Measurements from ENCODE around the gene DPP6. TPM values are rescaled to one million over a fixed set of nuclear protein-coding genes. Genes with fewer than 3 reads are reported as not detected.

The DPP6 gene
- total RNA-seq, 1 donor from 2014 or later = not detected

DNA sequence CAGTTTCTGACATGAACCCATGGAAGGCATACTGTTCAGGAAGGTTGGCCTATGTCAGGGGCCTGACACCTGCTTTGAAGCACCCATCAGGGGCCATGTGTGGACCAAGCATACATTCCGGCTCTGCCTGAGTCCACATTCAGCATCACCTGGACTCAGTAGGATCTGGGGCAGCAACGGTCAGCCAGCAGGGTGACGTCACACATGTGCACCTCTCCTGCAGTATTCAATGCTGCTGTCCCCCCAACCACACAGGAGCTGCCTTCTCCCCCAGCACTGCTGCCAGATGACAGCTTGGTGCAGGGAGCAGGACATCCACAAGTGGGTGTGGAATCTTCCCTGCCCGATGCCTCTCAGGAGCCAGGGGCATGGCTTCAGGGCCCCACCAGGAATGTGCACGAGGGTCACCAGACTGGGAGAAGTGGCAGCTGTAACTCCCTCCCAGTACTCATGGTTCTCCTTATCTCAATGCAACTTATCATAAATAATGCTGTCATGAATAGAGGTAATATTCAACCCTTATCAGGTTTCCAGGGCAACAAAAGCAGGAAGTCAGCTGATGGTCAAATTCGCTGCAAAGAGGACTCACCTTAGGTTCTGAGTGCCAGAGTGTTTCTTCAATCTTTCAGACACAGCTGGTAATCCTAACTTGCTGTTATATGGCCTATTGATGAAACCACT is 657.8 kb downstream of the DPP6 start:
- Mint-ChIP-seq H3K9me3 (ENCODE audit: unreplicated experiment) (peaks cover 16% of the 10 kb centered on the region), H3K4me1 (ENCODE audit: low read depth, unreplicated experiment) (no peaks in the 10 kb centered on the region), H3K27ac (ENCODE audit: unreplicated experiment) (no peak overlapping the region), H3K4me3 (ENCODE audit: unreplicated experiment) (no peak overlapping the region), H3K27me3 (ENCODE audit: unreplicated experiment) (peaks cover 2% of the 10 kb centered on the region), H3K36me3 (ENCODE audit: unreplicated experiment) (no peaks in the 10 kb centered on the region)
- no peak for DNase-seq
- TF ChIP-seq, protein P1, sequence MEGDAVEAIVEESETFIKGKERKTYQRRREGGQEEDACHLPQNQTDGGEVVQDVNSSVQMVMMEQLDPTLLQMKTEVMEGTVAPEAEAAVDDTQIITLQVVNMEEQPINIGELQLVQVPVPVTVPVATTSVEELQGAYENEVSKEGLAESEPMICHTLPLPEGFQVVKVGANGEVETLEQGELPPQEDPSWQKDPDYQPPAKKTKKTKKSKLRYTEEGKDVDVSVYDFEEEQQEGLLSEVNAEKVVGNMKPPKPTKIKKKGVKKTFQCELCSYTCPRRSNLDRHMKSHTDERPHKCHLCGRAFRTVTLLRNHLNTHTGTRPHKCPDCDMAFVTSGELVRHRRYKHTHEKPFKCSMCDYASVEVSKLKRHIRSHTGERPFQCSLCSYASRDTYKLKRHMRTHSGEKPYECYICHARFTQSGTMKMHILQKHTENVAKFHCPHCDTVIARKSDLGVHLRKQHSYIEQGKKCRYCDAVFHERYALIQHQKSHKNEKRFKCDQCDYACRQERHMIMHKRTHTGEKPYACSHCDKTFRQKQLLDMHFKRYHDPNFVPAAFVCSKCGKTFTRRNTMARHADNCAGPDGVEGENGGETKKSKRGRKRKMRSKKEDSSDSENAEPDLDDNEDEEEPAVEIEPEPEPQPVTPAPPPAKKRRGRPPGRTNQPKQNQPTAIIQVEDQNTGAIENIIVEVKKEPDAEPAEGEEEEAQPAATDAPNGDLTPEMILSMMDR (IDR thresholded peaks at IDR 0.05; ENCODE audit: partially characterized antibody, unreplicated experiment) = no peak

DNA sequence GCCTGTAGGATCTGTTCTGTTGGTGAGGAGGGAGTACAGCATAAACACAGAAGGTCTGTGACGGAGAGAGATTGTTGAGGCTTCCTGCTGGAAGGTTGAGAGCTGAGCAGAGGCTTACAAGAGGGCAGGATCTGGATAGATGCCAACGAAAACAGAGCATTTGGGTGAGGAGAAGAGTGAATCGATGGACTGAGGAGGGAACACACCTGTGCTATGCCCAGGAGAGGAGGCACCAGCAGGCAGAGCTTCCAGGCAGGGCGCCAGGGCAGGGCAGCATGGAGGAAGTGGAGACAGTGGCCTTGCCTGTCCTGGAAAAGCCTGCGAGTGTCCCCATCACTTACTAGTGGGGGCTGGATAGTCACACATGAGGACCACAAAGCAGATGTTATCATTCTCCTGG is 667.8 kb downstream of the DPP6 start:
- DNase-seq = no peak
- H3K27ac Mint-ChIP-seq (ENCODE audit: unreplicated experiment) = no peak overlapping the region
- H3K36me3 Mint-ChIP-seq (ENCODE audit: unreplicated experiment) = peaks cover 18% of the 10 kb centered on the region
- H3K9me3 Mint-ChIP-seq (ENCODE audit: unreplicated experiment) = peaks cover 21% of the 10 kb centered on the region
- no peaks in the 10 kb centered on the region for H3K4me1 Mint-ChIP-seq (ENCODE audit: low read depth, unreplicated experiment)
- TF ChIP-seq, protein P1 (IDR thresholded peaks at IDR 0.05; ENCODE audit: partially characterized antibody, unreplicated experiment) = no peak
- H3K4me3 Mint-ChIP-seq (ENCODE audit: unreplicated experiment) = no peak overlapping the region
- peaks cover 2% of the 10 kb centered on the region for H3K27me3 Mint-ChIP-seq (ENCODE audit: unreplicated experiment)

DNA sequence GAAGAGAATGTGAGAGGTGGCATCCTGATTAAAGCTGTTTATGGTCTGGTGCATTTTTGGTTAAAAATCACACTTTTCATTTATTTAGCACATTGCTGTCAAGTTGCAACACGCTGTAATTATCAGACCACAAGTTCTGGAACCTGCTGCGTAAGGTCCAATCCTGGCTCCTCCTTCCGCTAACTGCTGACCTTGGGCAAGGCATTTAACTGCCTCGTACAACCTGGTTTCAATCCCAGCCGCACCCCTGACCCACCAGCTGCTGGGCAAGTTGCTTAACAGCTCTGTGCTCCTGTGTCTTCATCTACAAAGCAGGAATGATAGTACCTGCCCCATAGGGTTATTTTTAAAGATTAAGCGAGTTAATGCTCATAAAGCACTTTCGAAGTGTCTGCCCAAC is 668.9 kb downstream of the DPP6 start:
- H3K27me3 Mint-ChIP-seq (ENCODE audit: unreplicated experiment) = peaks cover 2% of the 10 kb centered on the region
- peaks cover 21% of the 10 kb centered on the region for H3K9me3 Mint-ChIP-seq (ENCODE audit: unreplicated experiment)
- H3K4me3 Mint-ChIP-seq (ENCODE audit: unreplicated experiment) = no peak overlapping the region
- no peak for DNase-seq
- H3K27ac Mint-ChIP-seq (ENCODE audit: unreplicated experiment) = no peak overlapping the region
- H3K4me1 Mint-ChIP-seq (ENCODE audit: low read depth, unreplicated experiment) = no peaks in the 10 kb centered on the region
- H3K36me3 Mint-ChIP-seq (ENCODE audit: unreplicated experiment) = peaks cover 18% of the 10 kb centered on the region
- TF ChIP-seq, protein P1 (IDR thresholded peaks at IDR 0.05; ENCODE audit: partially characterized antibody, unreplicated experiment) = no peak

DNA sequence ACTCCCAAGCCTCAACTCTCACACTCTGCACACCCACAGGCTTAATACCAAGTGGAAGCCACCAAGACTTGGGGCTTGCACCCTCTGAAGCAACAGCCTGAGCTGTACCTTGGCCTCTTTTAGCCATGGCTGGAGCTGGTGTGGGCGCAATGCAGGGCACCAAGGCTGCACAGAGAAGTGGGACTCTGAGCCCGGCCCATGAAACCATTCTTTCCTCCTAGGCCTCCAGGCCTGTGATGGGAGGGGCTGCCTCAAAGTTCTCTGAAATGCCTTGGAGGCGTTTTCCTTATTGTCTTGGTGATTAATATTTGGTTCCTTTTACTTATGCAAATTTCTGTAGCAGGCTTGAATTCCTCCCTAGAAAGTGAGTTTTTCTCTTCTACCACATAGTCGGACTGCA is 674.2 kb downstream of the DPP6 start:
- Mint-ChIP-seq H3K9me3 (ENCODE audit: unreplicated experiment) (peaks cover 11% of the 10 kb centered on the region), H3K4me3 (ENCODE audit: unreplicated experiment) (no peak overlapping the region), H3K27ac (ENCODE audit: unreplicated experiment) (no peak overlapping the region), H3K4me1 (ENCODE audit: low read depth, unreplicated experiment) (no peaks in the 10 kb centered on the region), H3K27me3 (ENCODE audit: unreplicated experiment) (no peaks in the 10 kb centered on the region), H3K36me3 (ENCODE audit: unreplicated experiment) (peaks cover 10% of the 10 kb centered on the region)
- DNase-seq = no peak
- TF ChIP-seq, protein P1 (IDR thresholded peaks at IDR 0.05; ENCODE audit: partially characterized antibody, unreplicated experiment) = no peak

DNA sequence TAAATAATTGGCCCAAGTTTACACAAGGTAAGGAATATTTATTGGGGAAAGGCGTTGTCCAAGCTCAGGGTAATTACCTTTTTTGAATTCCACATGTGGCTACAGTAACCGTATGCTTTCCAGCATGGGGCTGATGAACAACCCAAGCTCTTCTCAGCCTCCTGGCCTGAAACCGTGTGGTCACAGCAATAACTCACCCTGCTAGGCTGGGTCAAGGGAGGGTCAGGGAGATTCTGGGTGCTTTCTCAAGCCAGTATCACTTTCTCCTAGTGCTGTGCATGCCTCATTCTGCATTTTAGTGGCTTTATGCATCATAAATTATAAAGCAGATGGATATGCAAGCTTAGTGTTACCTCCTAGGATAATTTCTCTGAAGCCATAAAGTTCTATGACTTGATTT is 676.9 kb downstream of the DPP6 start:
- H3K27ac Mint-ChIP-seq (ENCODE audit: unreplicated experiment) = no peak overlapping the region
- H3K9me3 Mint-ChIP-seq (ENCODE audit: unreplicated experiment) = peaks cover 10% of the 10 kb centered on the region
- no peak overlapping the region for H3K4me3 Mint-ChIP-seq (ENCODE audit: unreplicated experiment)
- no peaks in the 10 kb centered on the region for H3K4me1 Mint-ChIP-seq (ENCODE audit: low read depth, unreplicated experiment)
- peaks cover 2% of the 10 kb centered on the region for H3K27me3 Mint-ChIP-seq (ENCODE audit: unreplicated experiment)
- no peak for DNase-seq
- H3K36me3 Mint-ChIP-seq (ENCODE audit: unreplicated experiment) = peaks cover 7% of the 10 kb centered on the region
- TF ChIP-seq, protein P1 (IDR thresholded peaks at IDR 0.05; ENCODE audit: partially characterized antibody, unreplicated experiment) = no peak

Measured in glutamatergic neuron (in vitro differentiated cells).